Cardiac fibroblast (primary cell): ENCODE data around the gene SIDT2.
A peak's percentile ranks its signal among the peaks of the same experiment; 100 is the strongest.

ENCODE experiments used
- DNase-seq, 2 donors: peaks; one replicate each; pipeline versions ENCODE4 v3.0.0 to v3.0.0-alpha.2; 2010; ENCODE audit warnings: low read depth in 2 of 2
- H3K4me3 ChIP-seq, 2 donors: replicated peaks in 1 of 2; 1 replicate in 1 of 2; 2 replicates in 1 of 2; pipeline ENCODE4 v1.5.1; 2011; ENCODE audit warnings: low read depth in 2 of 2, low read length in 2 of 2, mild to moderate bottlenecking in 2 of 2, moderate library complexity in 1 of 2
- CTCF ChIP-seq: IDR thresholded peaks from one replicate; pipeline ENCODE4 v1.5.1; 2011; ENCODE audit warnings: low read depth, mild to moderate bottlenecking, low read length, inconsistent platforms

The SIDT2 gene

GRCh38 chr11:117195258-117195657 lies 16.7 kb downstream of the SIDT2 start:
- no peak for DNase-seq
- no peak overlapping the region for H3K4me3 ChIP-seq
- no peak for TF ChIP-seq CTCF

GRCh38 chr11:117195761-117196160 lies 17.2 kb downstream of the SIDT2 start:
- DNase-seq = no peak
- H3K4me3 ChIP-seq = no peak overlapping the region
- no peak for TF ChIP-seq CTCF

- H3K4me3 ChIP-seq = no peak overlapping the region
- DNase-seq = no peak
- no peak for TF ChIP-seq CTCF
Measured at GRCh38 chr11:117197006-117197405, 18.5 kb downstream of the SIDT2 start.

GRCh38 chr11:117197516-117198456 lies 19.2 kb downstream of the SIDT2 start:
- TF ChIP-seq CTCF = peak; percentile 75
- H3K4me3 ChIP-seq = peak overlapping the region in 1 of 2 donors; percentile 75
- DNase-seq = peak; percentile 57 to 78

- peak overlapping the region; percentile 64 to 75 for H3K4me3 ChIP-seq
- no peak for DNase-seq
- TF ChIP-seq CTCF = no peak
Measured at GRCh38 chr11:117198613-117199012, 20.1 kb downstream of the SIDT2 start.

GRCh38 chr11:117199053-117199915 lies 20.7 kb downstream of the SIDT2 start, which contains the start of gene TAGLN:
Gene TAGLN (plus strand): TSS chr11:117199370. CDS start chr11:117203014, 3,644 bp downstream.
- peak; percentile 96 to 97 for DNase-seq
- TF ChIP-seq CTCF = no peak
- peak within 1 kb of the TSS; percentile 64 to 75 for H3K4me3 ChIP-seq
